A549 (cell line): ENCODE data around the gene S100A4.

Source experiments
- ATOH8 ChIP-seq: fragments of 250-450 bp; sonication (Bioruptor Pico); IDR thresholded peaks from 2 replicates; pipeline ENCODE4 v1.5.0; 2020; ENCODE audit warnings: low read depth, mild to moderate bottlenecking, moderate library complexity
- BCL3 ChIP-seq: fragments of >200 bp; sonication (Bioruptor Twin); formaldehyde crosslinking; IDR thresholded peaks from 3 replicates; pipeline ENCODE4 v1.6.1; 2016
- CTCF ChIP-seq: fragments of >200 bp; sonication (Bioruptor Twin); formaldehyde crosslinking; IDR thresholded peaks from 3 replicates; pipeline ENCODE4 v1.5.1; 2016
- ELK1 ChIP-seq: fragments of 150-350 bp; IDR thresholded peaks from 2 replicates; pipeline ENCODE4 v1.6.1; 2014; ENCODE audit warnings: low read depth, mild to moderate bottlenecking, low read length
- MAFK ChIP-seq: fragments of 450-650 bp; IDR thresholded peaks from 2 replicates; pipeline ENCODE4 v1.6.1; 2014; ENCODE audit not compliant: partially characterized antibody
- POLR2A ChIP-seq: IDR thresholded peaks from 2 replicates; pipeline ENCODE4 v1.6.1; 2012; ENCODE audit warnings: mild to moderate bottlenecking, low read length
- REST ChIP-seq: fragments of 200-600 bp; sonication (generic); IDR thresholded peaks from 2 replicates; pipeline ENCODE4 v1.6.1; 2016; ENCODE audit warnings: antibody characterized with exemption, mild to moderate bottlenecking, moderate library complexity
- RFX5 ChIP-seq: fragments of 450-650 bp; IDR thresholded peaks from 2 replicates; pipeline ENCODE4 v1.7.1; 2014; ENCODE audit warnings: antibody characterized with exemption, mild to moderate bottlenecking, moderate library complexity
- ZNF302 ChIP-seq: fragments of 250-450 bp; sonication (Bioruptor Pico); IDR thresholded peaks from 2 replicates; pipeline ENCODE4 v1.9.0; 2021; ENCODE audit warnings: inconsistent platforms, mild to moderate bottlenecking, moderate library complexity

- no peak for TF ChIP-seq CTCF
- TF ChIP-seq ZNF302 (CRISPR knock-in tag), result no peak
- no peak for TF ChIP-seq POLR2A
- TF ChIP-seq REST, result no peak
- TF ChIP-seq MAFK, result no peak
- TF ChIP-seq BCL3, result no peak
- no peak for TF ChIP-seq RFX5
- no peak for TF ChIP-seq ATOH8 (CRISPR knock-in tag)
- no peak for TF ChIP-seq ELK1
These were observed 2.2 kb upstream of the S100A4 start for GRCh38 chr1:153547560-153548551.
